Esophagus squamous epithelium (tissue), 4 donors: ENCODE measurements around the gene SNAPC2.

Experiments
- CTCF ChIP-seq, 6 experiments: fragments of 450-650 bp in 4 of 6; fragments of 200-600 bp in 2 of 6; sonication (generic) in 2 of 6; IDR thresholded peaks; one replicate each; pipeline ENCODE4 v1.5.1; 2016 to 2019; ENCODE audit warnings: antibody characterized with exemption in 6 of 6, mild to moderate bottlenecking in 4 of 6, moderate library complexity in 4 of 6
- POLR2A ChIP-seq, 4 donors: fragments of 450-650 bp; IDR thresholded peaks; one replicate each; pipeline ENCODE4 v1.6.1; 2017; ENCODE audit warnings: antibody characterized with exemption in 4 of 4, mild to moderate bottlenecking in 4 of 4, moderate library complexity in 3 of 4

DNA sequence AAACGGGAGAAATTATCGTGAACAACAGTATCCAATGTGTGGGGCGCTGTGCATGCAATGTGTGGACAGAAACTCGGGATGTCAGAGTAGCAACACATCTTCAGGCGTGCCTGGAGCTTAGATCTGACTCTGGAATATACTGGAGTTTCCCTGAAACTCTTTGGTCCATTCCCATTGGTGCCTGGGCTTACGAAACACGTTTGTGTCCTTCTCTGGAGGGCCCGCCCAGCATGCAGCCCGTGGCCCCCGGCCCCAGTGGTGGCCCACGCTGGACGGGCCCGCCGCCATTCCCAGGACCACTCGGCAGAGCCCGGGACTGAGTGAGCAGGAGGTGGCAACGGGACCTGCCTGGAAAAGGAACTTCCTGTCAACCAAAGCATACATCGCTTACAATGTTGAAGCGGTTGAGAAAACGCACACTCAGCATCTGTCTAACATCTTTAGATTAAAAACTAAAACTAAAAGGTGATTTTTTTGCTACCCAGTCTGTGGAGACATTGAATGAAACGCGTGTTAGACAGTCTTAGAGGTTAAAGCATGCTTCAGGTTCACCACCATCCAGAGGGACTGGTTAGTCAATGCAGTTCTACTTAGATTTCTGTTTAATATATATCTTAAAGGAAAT, 42.6 kb downstream of the SNAPC2 start:
- TF ChIP-seq CTCF (IDR thresholded peaks at IDR 0.05) (no peak), POLR2A (IDR thresholded peaks at IDR 0.05) (no peak)
